ENCODE measurements around the gene MEGF8. TPM values are rescaled to one million over a fixed set of nuclear protein-coding genes. Genes with fewer than 3 reads are reported as not detected.
A peak's percentile ranks its signal among the peaks of the same experiment; 100 is the strongest.

MEGF8 gene
- total and polyA plus RNA-seq, 2 of the 13 experiments (the other 11 are each of a cell fraction or from before 2014, with no cell fraction given): 4.0 to 8.8 TPM

DNA sequence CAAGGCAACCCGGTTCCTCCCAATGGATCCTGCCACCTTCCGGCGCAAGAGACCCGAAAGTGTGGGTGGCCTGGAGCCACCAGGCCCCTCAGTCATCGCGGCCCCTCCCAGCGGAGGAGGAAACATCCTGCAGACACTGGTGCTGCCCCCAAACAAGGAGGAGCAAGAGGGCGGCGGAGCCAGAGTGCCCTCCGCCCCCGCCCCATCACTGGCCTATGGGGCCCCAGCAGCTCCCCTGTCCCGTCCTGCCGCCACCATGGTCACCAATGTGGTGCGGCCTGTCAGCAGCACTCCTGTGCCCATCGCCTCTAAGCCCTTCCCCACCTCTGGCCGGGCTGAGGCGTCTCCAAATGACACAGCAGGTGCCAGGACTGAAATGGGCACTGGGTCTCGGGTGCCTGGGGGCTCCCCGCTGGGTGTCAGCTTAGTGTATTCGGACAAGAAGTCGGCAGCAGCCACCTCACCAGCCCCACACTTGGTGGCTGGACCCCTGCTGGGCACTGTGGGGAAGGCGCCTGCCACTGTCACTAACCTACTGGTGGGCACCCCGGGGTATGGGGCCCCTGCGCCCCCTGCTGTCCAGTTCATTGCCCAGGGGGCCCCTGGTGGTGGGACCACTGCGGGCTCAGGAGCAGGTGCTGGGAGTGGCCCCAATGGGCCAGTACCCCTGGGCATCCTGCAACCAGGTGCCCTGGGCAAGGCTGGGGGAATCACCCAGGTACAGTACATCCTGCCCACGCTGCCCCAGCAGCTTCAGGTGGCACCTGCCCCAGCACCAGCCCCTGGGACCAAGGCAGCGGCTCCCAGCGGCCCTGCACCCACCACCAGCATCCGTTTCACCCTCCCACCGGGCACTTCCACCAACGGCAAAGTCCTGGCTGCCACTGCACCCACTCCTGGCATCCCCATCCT, 34.7 kb upstream of the MEGF8 start (continued):
- TF ChIP-seq NFIB (CRISPR knock-in tag; IDR thresholded peaks at IDR 0.05; ENCODE audit: borderline replicate concordance): no peak
- TF ChIP-seq PTBP1 (IDR thresholded peaks at IDR 0.05; ENCODE audit: low read depth, low read length, poor library complexity, severe bottlenecking): no peak
- peak; percentile 86 for TF ChIP-seq ZBTB7B (CRISPR knock-in tag; IDR thresholded peaks at IDR 0.05)
- 0 out of 2 replicates have a peak, but pooled peaks have one; percentile 17 for TF ChIP-seq FOSL2 (CRISPR knock-in tag; IDR thresholded peaks at IDR 0.05)
- no peak for TF ChIP-seq MYC (CRISPR knock-in tag; IDR thresholded peaks at IDR 0.05; ENCODE audit: borderline replicate concordance)
- no peak for TF ChIP-seq ZNF839 (CRISPR knock-in tag; IDR thresholded peaks at IDR 0.05; ENCODE audit: borderline replicate concordance)
- TF ChIP-seq SMYD3 (CRISPR knock-in tag; IDR thresholded peaks at IDR 0.05): no peak

- no TSS peak for BruUV-seq (replicated peaks)
- WGBS (ENCODE audit: low lambda C conversion rate): 95% methylated on average over 9 of the region's 9 CpGs
- Histone ChIP-seq H3K36me3 (replicated peaks in 1 of 2; ENCODE audit: control insufficient read depth in 1 of 2, insufficient read depth in 2 of 2, low read length in 2 of 2) (peaks cover 33 to 76% of the 10 kb centered on the region in 2 experiments; a peak in 4 of 5 replicates), H3K4me2 (ENCODE audit: low read depth, low read length) (no peak overlapping the region), H3K27me3 (ENCODE audit: control insufficient read depth in 1 of 2, insufficient read depth in 2 of 2, low read length in 2 of 2) (no peaks in the 10 kb centered on the region), H2AFZ (ENCODE audit: low read length) (no peak overlapping the region), H3K27ac (ENCODE audit: extremely low read length, insufficient read depth, low read length) (no peak overlapping the region), H3K9ac (ENCODE audit: insufficient read depth, low read depth, low read length) (no peak overlapping the region), H3K4me1 (ENCODE audit: insufficient read depth, low read length) (no peaks in the 10 kb centered on the region), H3K4me3 (replicated peaks in 1 of 3; ENCODE audit: insufficient read depth in 1 of 3, low read depth in 2 of 3, low read length in 3 of 3) (no peak overlapping the region), H3K9me3 (ENCODE audit: low read length) (no peaks in the 10 kb centered on the region), H4K20me1 (ENCODE audit: insufficient read depth, low read length) (no peaks in the 10 kb centered on the region), H3K79me2 (ENCODE audit: insufficient read depth, low read length) (no peaks in the 10 kb centered on the region)
- ATAC-seq (no peak), FAIRE-seq (no peak), DNase-seq (ENCODE audit: low spot score) (no peak)
- in situ Hi-C loops (cut with HindIII; ENCODE audit: extremely low pct_ligation_motif_present, low pct_unique_long_range_greater_than_20kb) (loop anchor here (5.0 kb wide), 1 partner anchor 159 kb away; the partner anchor contains the start of gene POU2F2), intact Hi-C loops (cut with micrococcal nuclease; ENCODE audit: unreplicated experiment) (loop anchor here (1.0 to 2.0 kb wide), 2 partner anchors 48 to 157 kb away; no protein-coding TSS in a partner anchor)
- CTCF ChIA-PET (ENCODE audit: low intra/inter-chr PET ratio, low total read pairs): interaction anchor here (0.6 to 3.1 kb wide), 7 partner anchors 8 to 183 kb away, joined by 3 to 34 read pairs (median 5); partner anchors contain the start of gene ZNF526
- TF ChIP-seq ZNF737 (CRISPR knock-in tag; IDR thresholded peaks at IDR 0.05; ENCODE audit: borderline replicate concordance) (no peak), ZNF674 (CRISPR knock-in tag; IDR thresholded peaks at IDR 0.05; ENCODE audit: low read depth) (no peak), SMAD3 (CRISPR knock-in tag; IDR thresholded peaks at IDR 0.05) (no peak), ZNF7 (CRISPR knock-in tag; IDR thresholded peaks at IDR 0.05) (no peak), KLF12 (CRISPR knock-in tag; IDR thresholded peaks at IDR 0.05; ENCODE audit: borderline replicate concordance) (no peak), HDAC6 (IDR thresholded peaks at IDR 0.05; ENCODE audit: low read depth, low read length) (no peak), DBP (CRISPR knock-in tag; IDR thresholded peaks at IDR 0.05; ENCODE audit: not compliant biosample characterization) (no peak), PAWR (CRISPR knock-in tag; IDR thresholded peaks at IDR 0.05; ENCODE audit: borderline replicate concordance) (no peak), ZNF34 (CRISPR knock-in tag; IDR thresholded peaks at IDR 0.05; ENCODE audit: borderline replicate concordance) (no peak)
- TF ChIP-seq, protein P1, sequence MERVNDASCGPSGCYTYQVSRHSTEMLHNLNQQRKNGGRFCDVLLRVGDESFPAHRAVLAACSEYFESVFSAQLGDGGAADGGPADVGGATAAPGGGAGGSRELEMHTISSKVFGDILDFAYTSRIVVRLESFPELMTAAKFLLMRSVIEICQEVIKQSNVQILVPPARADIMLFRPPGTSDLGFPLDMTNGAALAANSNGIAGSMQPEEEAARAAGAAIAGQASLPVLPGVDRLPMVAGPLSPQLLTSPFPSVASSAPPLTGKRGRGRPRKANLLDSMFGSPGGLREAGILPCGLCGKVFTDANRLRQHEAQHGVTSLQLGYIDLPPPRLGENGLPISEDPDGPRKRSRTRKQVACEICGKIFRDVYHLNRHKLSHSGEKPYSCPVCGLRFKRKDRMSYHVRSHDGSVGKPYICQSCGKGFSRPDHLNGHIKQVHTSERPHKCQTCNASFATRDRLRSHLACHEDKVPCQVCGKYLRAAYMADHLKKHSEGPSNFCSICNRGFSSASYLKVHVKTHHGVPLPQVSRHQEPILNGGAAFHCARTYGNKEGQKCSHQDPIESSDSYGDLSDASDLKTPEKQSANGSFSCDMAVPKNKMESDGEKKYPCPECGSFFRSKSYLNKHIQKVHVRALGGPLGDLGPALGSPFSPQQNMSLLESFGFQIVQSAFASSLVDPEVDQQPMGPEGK (CRISPR knock-in tag; IDR thresholded peaks at IDR 0.05): no peak
- TF ChIP-seq, protein P2, sequence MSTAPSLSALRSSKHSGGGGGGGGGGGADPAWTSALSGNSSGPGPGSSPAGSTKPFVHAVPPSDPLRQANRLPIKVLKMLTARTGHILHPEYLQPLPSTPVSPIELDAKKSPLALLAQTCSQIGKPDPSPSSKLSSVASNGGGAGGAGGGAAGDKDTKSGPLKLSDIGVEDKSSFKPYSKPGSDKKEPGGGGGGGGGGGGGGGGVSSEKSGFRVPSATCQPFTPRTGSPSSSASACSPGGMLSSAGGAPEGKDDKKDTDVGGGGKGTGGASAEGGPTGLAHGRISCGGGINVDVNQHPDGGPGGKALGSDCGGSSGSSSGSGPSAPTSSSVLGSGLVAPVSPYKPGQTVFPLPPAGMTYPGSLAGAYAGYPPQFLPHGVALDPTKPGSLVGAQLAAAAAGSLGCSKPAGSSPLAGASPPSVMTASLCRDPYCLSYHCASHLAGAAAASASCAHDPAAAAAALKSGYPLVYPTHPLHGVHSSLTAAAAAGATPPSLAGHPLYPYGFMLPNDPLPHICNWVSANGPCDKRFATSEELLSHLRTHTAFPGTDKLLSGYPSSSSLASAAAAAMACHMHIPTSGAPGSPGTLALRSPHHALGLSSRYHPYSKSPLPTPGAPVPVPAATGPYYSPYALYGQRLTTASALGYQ (CRISPR knock-in tag; IDR thresholded peaks at IDR 0.05): no peak
- POLR2A ChIA-PET: interaction anchor here (1.0 kb wide), 1 partner anchor 47 kb away, joined by 4 read pairs; no protein-coding TSS in a partner anchor
These were observed 34.0 kb upstream of the MEGF8 start for GRCh38 chr19:42291435-42291810.
